DMS53 treated with DMSO at 0.1 percent for 48 hours (cell line): ENCODE results near the gene OR10P1.

Experiments
- DNase-seq: peaks from one replicate; lab custom pipeline; 2025; ENCODE audit not compliant: unreplicated experiment; lab: John Stamatoyannopoulos, UW

The OR10P1 gene

GRCh38 chr12:55651299-55651683 lies 14.6 kb downstream of the OR10P1 start:
- no peak for DNase-seq

GRCh38 chr12:55652352-55652751 lies 15.7 kb downstream of the OR10P1 start:
- DNase-seq: no peak

GRCh38 chr12:55653031-55653430 lies 16.3 kb downstream of the OR10P1 start:
- no peak for DNase-seq

GRCh38 chr12:55654511-55655214 lies 18.0 kb downstream of the OR10P1 start:
- no peak for DNase-seq

- no peak for DNase-seq
These were observed 20.5 kb downstream of the OR10P1 start for GRCh38 chr12:55657212-55657611.

GRCh38 chr12:55658212-55658611 lies 21.5 kb downstream of the OR10P1 start:
- no peak for DNase-seq

- no peak for DNase-seq
These were observed 22.1 kb downstream of the OR10P1 start for GRCh38 chr12:55658635-55659391.

GRCh38 chr12:55659486-55660385 lies 23.0 kb downstream of the OR10P1 start:
- no peak for DNase-seq

- no peak for DNase-seq
These were observed 26.7 kb downstream of the OR10P1 start for GRCh38 chr12:55663391-55663790.

GRCh38 chr12:55664826-55665225 lies 28.1 kb downstream of the OR10P1 start:
- DNase-seq: no peak

- no peak for DNase-seq
These were observed 29.8 kb downstream of the OR10P1 start for GRCh38 chr12:55666508-55666907.

- no peak for DNase-seq
These were observed 33.6 kb downstream of the OR10P1 start for GRCh38 chr12:55670276-55670675.

- no peak for DNase-seq
These were observed 35.1 kb downstream of the OR10P1 start for GRCh38 chr12:55671746-55672145.

GRCh38 chr12:55673638-55674037 lies 36.9 kb downstream of the OR10P1 start:
- no peak for DNase-seq

GRCh38 chr12:55675666-55676065 lies 39.0 kb downstream of the OR10P1 start:
- no peak for DNase-seq

GRCh38 chr12:55676707-55677106 lies 40.0 kb downstream of the OR10P1 start:
- DNase-seq: no peak

GRCh38 chr12:55679691-55680090 lies 43.0 kb downstream of the OR10P1 start:
- DNase-seq: no peak

- DNase-seq: peak; percentile 84
These were observed 44.7 kb downstream of the OR10P1 start for GRCh38 chr12:55681142-55682077.

GRCh38 chr12:55682087-55682796 lies 45.5 kb downstream of the OR10P1 start:
- DNase-seq: no peak

- DNase-seq: no peak
These were observed 47.0 kb downstream of the OR10P1 start for GRCh38 chr12:55683676-55684075.
